ENCODE results near the gene BRDT.
"Not testable (repeated sequence)": the region's sequence is repeated elsewhere in the genome, so short reads cannot be mapped to it uniquely, and the experiment has no call there.

Gene BRDT

DNA sequence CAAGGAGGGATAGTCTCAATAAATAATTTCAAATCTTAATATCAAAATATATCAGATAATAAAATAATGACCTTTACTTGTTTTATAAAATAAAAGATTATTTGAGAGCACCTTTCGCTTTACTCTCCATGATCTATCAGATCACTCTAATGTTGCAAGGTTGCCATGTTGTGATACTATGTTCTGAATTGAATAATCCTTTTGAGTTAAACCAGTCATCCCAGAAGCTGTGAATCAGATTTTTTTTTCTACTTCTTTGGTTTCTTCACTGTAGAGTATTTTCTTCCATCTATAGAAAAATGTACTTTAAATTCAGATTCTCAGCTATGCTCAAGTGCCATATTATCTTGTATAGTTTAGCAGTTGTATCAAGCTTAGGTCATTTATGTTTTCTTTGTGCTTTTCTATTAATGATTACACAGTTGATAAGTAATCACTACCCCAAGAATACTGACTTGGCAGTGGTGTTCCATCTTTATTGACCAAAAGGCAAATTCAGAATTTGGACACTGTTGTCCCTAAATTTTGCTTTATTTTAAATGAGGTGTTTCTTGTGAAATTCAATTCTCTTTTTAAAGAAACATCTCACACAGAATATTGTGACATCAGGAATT lies 32.9 kb downstream of the BRDT start:
- DNase-seq (ENCODE audit: low read depth in 2 of 2), result no peak

DNA sequence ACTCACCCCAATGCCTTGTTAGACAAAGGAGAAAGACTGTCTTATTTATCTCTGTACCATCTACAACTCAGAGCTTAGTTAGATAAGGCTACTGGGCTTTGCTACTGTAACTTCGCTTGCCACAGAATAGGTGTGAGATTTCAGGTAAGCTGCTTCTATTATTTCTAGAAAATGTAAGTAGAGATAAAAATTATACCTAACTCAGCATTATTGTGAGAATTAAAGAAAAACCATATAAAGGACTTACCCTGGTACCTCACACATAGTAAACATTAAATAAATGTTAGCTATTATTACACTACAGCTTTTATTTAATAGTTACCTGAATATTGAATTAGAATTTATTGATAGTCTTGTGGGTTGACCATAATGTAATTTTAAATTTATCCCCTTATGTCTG lies 44.1 kb downstream of the BRDT start:
- no peak for DNase-seq (ENCODE audit: low read depth in 2 of 2)

DNA sequence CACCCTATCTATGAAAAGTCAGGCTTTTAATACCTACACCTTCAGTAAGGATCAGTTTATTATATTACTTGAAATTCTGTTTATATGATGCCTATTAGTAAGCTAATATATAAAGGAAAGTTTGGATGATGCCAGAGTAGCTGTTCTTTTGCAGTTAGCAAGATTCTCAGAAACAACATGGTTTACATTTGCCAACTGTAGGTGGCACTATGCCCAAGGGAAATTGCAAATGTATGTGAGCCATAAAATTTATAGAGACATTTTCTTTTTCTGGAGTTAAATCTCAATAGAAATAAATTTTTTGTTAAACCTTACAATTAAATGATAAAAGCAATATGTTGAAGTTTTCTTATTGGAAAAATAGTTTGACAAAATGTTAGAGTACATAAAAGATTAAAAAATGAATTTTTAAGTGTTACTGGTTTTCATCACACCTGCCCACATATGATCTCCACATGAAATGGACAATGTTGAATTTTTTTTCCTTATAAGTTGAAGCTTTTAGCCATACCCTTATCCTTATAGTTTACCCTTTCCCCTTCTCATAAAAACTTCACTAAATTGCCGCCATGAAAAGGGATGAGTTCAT lies 48.5 kb downstream of the BRDT start:
- DNase-seq (ENCODE audit: low read depth in 2 of 2), result peak in 1 of 2 donors; percentile 18

DNA sequence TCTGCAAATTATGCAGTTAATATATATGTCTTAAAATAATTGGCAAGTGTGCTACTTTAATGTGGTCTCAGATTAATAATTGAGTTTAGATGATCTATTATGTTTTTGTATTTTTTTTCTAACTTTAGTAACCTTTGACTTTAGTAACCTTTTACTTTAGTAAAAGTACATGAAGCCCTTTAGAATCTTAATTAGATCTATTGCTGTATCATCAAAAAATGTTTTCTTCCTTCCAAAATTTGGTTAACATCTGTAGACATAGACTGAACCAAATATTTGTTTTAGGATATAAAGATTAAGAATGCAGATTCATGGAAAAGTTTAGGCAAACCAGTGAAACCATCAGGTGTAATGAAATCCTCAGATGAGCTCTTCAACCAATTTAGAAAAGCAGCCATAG lies 54.9 kb downstream of the BRDT start:
- no peak for DNase-seq (ENCODE audit: low read depth in 2 of 2)

DNA sequence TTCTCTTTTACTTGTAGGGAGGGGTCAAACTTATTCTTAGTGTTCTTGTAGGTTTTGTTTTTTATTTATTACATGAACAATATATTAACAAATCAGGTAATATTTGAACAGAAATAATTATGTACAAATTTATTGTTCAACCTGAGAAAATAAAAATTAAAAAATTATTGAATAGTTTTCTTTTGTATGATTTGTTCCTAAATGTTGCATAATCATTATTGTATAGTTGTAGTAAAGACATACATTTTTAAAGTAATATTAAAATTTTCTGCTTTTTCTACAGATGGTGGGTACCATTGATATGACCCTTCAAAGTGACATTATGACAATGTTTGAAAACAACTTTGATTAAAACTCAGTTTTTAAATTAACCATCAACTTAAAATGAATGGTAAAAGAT lies 64.7 kb downstream of the BRDT start:
- DNase-seq (ENCODE audit: low read depth in 2 of 2), result no peak

DNA sequence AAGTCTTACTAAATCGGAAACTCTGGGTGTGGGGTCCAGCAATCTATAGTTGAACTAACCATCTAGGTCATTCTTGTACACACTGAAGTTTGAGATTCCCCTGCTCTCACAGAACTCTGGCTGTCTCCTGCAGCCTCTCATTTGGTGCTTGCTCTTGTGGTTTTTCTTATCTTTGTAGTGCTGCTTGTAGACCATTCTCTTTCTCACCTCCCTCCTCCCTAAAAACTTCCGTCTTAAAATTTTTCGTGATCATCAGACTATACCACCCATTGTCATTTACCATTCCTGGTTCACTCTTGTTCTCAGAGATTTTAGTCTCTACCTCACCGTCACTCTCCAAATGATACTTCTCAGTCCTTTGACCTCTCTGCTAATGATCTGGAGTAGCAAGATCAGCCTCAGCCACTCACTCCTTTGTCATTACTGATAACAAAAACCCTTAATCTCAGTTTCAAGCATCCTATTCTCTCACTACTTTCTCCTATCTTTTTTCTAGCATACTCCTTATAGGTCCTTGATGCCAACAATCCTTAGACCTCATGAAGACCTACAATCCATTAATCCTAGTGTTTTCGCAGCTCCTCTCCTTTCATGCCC lies 67.6 kb downstream of the BRDT start:
- DNase-seq (ENCODE audit: low read depth in 2 of 2), result no peak

DNA sequence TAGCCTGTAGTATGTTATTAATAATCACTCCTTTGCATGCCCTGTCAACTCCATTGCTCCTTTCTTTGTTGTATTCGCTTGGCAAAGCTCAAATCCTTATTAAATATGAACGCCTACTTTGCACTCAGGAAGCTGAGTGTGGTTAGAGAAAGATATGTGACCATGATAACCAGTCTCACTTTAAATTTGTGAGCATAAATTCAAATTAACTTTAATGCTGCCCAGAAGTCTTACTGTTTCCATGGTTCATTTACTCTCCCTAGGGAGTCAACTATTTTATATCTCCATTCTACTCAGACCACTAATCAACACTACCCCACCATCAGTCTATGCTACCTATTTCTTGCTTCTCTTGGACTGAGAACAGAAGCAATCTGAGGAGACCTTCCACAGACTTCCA lies 68.5 kb downstream of the BRDT start:
- no peak for DNase-seq (ENCODE audit: low read depth in 2 of 2)

DNA sequence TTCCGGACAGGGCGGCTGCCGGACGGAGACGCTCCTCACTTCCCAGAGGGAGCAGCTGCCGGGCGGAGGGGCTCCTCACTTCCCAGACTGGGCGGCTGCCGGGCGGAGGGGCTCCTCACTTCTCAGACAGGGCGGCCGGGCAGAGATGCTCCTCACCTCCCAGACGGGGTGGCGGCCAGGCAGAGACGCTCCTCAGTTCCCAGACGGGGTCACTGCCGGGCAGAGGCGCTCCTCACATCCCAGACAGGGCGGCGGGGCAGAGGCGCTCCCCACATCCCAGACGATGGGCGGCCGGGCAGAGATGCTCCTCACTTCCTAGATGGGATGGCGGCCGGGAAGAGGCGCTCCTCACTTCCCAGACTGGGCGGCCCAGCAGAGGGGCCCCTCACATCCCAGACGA lies 76.8 kb downstream of the BRDT start:
- not testable (repeated sequence) for DNase-seq (ENCODE audit: low read depth in 2 of 2)

DNA sequence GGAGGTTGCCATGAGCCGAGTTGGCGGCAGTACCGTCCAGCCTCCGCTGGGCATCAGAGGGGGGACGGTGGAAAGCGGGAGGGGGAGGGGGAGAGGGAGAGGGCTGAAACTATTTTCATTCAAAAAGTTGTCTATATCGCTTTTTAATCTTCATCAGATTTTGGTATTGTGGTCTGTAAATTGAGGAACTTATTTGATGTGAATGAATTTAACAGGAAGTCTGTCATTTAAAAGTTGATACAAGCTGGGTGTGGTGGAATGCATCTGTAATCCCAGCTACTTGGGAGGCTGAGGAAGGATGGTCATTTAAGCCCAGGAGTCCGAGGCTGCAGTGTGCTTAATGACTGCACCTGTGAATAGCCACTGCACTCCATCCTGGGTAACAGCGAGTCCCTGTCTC lies 77.6 kb downstream of the BRDT start:
- DNase-seq (ENCODE audit: low read depth in 2 of 2), result no peak

DNA sequence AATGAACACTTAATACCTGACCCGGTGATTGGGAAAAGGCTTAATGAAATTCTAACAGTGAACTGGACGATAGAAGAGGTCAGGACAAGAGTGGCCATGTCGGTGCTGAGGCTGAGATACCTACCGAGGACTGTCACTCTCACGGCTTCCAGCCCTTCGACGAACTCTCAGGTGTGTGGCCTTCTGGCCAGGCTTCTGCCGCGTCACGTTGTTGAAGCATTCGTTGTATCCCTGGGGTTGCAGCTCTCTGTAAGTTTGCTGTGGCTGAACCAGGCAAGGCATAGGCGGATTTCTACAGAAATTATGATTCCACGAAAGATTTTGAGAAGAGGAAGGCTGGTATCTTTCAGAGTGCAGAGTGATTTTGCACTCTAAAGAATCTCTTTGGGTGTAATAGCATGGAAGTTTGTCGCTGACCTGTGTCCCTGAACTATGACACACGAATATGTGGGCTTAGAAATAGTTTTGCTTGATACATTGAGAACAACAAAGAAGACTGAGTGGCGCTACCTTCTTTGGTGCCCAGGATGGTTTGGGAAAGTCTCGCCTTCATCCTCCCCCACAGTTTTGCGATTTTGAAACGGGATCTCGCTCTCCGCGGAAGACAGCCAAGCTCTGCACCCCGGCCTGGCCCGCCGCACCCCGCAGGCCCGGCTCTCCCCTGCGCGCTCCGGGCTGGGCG lies 80.2 kb downstream of the BRDT start:
- DNase-seq (ENCODE audit: low read depth in 2 of 2), result no peak

DNA sequence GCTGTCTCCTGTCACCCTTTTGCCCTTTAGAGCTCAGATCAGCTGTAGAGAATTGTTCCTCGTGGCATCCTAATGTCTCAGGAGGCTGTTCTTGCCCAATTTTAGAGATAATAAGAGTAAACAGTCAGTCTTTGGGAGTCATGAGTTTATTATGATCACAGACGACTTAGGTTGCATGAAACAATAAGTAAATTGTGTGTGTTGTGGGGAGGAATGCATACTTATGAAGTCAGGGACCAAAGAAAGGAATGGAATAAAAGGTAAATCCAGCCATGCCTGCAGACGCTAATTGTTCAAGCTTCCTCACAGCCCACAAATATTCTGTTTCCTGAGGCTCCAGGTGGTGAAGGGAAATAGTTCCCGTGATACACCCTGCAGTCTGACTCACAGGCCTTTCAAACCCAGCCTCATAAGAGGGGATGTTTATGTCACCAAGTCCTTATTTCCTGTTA lies 81.5 kb downstream of the BRDT start:
- DNase-seq (ENCODE audit: low read depth in 2 of 2), result no peak

DNA sequence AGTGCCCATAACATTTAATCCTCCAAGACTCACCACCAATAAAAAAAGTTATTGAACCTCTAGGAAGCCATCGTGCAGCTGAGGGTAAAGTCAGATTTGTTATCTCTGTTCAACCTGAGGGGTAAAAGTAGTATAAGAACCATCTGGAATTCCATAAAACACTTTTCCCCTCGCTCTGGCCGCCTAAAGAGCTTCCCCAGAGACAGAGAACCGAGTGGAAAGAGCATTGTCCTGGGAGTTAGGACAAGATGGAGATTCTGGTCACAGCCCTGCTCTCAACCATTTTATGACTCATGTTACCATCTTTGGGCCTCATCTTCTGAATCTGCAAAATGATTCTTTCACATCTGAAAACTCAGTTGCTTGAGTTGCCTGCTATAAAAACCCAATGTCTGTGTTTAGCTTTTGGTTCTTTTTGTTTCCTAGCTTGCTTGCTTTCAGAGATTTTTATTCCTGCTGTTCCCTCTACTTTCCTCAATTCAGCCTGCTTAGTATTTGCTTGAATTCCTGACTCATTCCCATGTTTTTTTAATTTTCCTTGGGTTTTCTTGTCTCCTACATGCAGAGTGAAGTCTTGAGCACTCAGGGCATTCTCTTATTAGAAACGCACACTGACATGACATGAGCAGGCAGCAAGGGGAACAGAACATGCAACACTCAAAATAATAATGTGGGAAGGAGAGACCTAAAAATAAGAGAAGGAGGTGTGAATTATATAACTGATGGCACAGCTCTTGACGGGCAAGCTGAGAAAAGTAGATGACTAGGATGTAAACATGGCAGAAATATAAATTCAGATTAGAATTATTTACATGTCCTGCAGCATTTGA lies 82.3 kb downstream of the BRDT start:
- DNase-seq (ENCODE audit: low read depth in 2 of 2), result no peak

DNA sequence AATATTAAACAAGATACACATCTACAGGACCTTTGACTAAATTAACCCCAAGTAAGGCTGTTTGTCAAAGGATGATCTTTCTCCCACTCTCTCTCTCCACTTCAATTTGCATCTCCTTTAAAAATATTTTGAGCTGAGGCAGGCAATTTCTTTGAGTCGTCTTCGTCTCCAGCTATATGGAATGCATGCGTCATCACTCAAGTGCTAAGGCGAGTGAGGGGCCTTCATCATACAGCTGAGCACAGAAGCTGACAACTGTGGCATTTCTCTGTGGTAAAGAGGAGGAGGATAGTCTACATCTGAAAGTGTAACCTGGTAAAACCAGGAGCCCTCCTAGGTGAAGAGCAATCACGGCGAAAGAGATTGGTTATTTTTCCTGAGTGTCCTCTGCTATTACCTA lies 88.2 kb downstream of the BRDT start:
- DNase-seq (ENCODE audit: low read depth in 2 of 2), result no peak

DNA sequence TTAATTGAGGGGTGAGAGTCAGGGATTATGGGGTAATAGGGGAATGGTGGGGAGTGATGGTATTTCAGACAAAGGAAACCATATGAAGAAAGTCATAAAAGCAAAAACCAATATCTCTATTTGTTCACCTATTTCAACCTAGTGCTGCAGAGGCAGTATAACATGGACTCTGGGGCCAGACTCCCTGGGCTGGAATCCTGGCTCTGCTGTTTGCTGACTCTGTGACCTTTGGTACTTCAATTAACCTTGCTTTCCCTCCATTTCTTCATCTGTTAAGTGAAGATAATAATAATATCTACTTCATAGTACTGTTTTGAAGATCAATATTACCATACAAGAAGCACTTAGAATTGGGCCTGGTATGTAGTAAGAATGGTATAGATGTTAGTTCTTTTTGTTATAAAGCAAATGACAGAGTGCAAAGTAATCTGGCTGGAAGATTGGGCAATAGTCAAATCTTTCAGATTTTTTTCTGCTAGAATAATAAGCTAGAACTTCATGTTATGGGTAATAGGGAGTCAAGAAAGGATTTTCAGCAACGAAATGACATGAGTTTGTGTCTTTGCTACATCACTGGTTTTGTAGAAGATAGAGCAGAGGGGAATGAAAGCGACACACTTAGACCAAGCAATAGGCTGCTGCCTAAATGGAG lies 89.6 kb downstream of the BRDT start:
- no peak for DNase-seq (ENCODE audit: low read depth in 2 of 2)

DNA sequence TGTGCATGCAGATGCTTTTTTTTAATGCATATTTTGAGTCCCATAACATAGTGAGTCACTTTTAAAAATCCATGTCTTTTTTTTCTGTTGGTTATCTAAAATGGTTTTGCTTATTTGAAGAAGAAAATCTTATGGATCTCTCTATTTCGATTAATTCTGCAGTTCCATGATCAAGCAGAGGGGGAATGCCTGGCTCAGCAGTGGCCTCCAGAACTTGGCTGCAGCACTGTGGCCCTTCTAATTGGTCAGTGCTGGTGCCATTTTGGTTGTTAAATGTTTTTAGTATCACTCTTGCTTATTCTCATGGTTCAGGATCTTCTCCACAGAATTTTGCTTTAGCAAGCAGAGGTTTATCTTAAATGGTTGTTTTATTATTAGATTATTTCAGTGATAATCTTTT lies 91.8 kb downstream of the BRDT start:
- no peak for DNase-seq (ENCODE audit: low read depth in 2 of 2)

DNA sequence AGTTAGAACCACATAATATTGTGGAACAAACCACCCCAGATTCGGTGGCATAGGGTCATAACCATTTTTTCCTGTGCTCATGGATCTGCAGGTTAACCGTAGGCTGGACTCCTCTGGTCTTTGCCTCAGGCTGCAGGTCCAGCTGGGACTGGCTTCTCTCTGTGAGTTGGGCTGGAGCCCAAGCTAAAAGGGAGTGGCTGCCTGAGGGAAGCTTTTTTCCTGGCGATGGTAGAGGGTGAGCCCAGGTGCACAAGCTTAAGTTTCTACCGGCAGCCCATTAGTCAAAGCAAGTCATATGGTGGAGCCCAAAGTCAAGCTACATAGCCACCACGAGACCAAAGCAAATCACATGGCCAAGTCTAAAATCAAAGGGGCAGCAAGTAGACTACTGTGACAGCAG lies 94.4 kb downstream of the BRDT start:
- DNase-seq (ENCODE audit: low read depth in 2 of 2), result no peak

DNA sequence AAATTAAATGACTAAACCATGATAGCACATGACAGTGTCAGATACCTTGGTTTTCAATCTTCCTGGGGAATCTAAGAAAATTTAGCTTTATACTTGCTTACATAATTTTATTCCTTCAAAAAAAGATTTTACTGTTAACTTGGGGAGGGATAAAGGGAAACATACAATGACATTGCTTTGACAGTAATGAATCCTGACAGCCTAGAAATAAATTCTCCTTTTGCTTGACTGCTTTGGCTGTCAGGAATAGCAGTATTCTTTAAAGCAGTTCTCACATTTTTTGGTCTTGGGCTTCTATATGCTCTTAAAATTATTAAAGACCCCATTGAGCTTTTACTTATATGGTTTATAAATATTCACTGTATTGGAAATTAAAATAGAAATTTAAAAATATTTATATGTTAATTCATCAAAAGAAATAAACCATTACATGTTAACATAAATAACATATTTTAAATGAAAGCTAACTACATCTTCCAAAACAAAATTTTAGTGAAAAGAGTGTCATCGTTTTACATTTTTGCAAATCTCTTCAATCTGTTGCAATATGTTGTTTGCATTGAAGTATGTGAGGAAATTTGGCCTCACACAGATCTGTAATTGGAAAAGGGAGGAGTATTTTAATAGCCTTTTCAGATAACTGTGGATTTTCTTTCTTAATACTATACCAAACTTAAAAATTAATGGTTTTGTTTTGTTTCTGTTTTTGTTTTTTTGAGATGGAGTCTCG lies 96.7 kb downstream of the BRDT start:
- DNase-seq (ENCODE audit: low read depth in 2 of 2), result no peak

DNA sequence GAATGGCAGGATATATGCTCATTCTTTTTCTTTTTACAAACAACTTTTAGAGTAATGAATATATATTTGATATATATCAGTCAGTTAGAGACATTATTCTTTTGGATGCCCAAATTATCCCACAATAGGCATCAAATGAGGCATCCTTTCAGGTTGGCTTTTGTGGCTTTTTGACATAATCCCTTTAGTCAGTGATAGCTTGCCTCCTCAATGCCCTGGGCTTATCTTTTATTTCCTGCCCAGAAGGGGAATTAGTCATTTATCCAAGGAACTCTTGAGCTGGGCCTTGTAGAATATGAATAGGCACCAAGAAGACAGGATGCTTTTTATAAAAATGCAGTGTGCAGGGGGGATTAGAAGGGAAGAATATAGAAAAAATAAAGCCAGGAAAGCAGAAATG lies 102.7 kb downstream of the BRDT start:
- DNase-seq (ENCODE audit: low read depth in 2 of 2), result no peak

Measured in stimulated activated CD8-positive, alpha-beta memory T cell treated with anti-CD3 and anti-CD28 coated beads, Interleukin-15, amount 100 ng/mL, for 4 hours (primary cell).